Peyer's patch (tissue), 4 donors: ENCODE data around the gene ATP1B2.

Experiments used
- CTCF ChIP-seq, 6 experiments: fragments of 450-650 bp in 4 of 6; fragments of 200-600 bp in 2 of 6; sonication (generic) in 1 of 6; IDR thresholded peaks; one replicate each; pipeline ENCODE4 v1.5.1; 2017 to 2019; ENCODE audit warnings: antibody characterized with exemption in 6 of 6, mild to moderate bottlenecking in 3 of 6, moderate library complexity in 1 of 6
- POLR2A ChIP-seq, 2 donors: fragments of 450-650 bp; IDR thresholded peaks; one replicate each; pipeline ENCODE4 v1.5.1; 2017; ENCODE audit warnings: antibody characterized with exemption in 2 of 2, mild to moderate bottlenecking in 2 of 2, moderate library complexity in 2 of 2

GRCh38 chr17:7652388-7653356, 1.9 kb downstream of the ATP1B2 start:
- TF ChIP-seq CTCF (IDR thresholded peaks at IDR 0.05), result no peak
- no peak for TF ChIP-seq POLR2A (IDR thresholded peaks at IDR 0.05)
